SKM-1 (cell line): ENCODE results near the gene ALLC.

ENCODE experiments used
- DNase-seq: peaks from one replicate; lab custom pipeline; 2025; ENCODE audit not compliant: unreplicated experiment; lab: John Stamatoyannopoulos, UW

The ALLC gene

GRCh38 chr2:3675687-3676086, 17.7 kb downstream of the ALLC start:
- no peak for DNase-seq

- no peak for DNase-seq
Observed at GRCh38 chr2:3677436-3677835, 19.4 kb downstream of the ALLC start.

- DNase-seq = no peak
Observed at GRCh38 chr2:3678212-3678611, 20.2 kb downstream of the ALLC start.

- no peak for DNase-seq
Observed at GRCh38 chr2:3679180-3679579, 21.2 kb downstream of the ALLC start.

- DNase-seq = no peak
Observed at GRCh38 chr2:3679616-3680393, 21.8 kb downstream of the ALLC start.

- no peak for DNase-seq
Observed at GRCh38 chr2:3680548-3681345, 22.7 kb downstream of the ALLC start.

GRCh38 chr2:3681625-3682024, 23.6 kb downstream of the ALLC start:
- DNase-seq = no peak

GRCh38 chr2:3682811-3683210, 24.8 kb downstream of the ALLC start:
- DNase-seq = no peak

- DNase-seq = no peak
Observed at GRCh38 chr2:3683748-3684454, 25.9 kb downstream of the ALLC start.

GRCh38 chr2:3689998-3690748, 32.2 kb downstream of the ALLC start:
- DNase-seq = no peak

- DNase-seq = no peak
Observed at GRCh38 chr2:3692375-3692774, 34.4 kb downstream of the ALLC start.

GRCh38 chr2:3696545-3696944, 38.5 kb downstream of the ALLC start:
- DNase-seq = no peak

GRCh38 chr2:3701071-3701470, 43.1 kb downstream of the ALLC start:
- no peak for DNase-seq

GRCh38 chr2:3703236-3703756, 45.3 kb downstream of the ALLC start, which contains the start of gene DCDC2C:
TSS of gene DCDC2C (plus strand) at chr2:3703575. CDS start at chr2:3703752, 177 bp downstream.
- DNase-seq = no peak

GRCh38 chr2:3703757-3704355, 45.9 kb downstream of the ALLC start:
- DNase-seq = no peak

- DNase-seq = no peak
Observed at GRCh38 chr2:3704692-3705091, 46.7 kb downstream of the ALLC start.

GRCh38 chr2:3705782-3706181, 47.8 kb downstream of the ALLC start:
- DNase-seq = no peak

- no peak for DNase-seq
Observed at GRCh38 chr2:3706892-3707291, 48.9 kb downstream of the ALLC start.

GRCh38 chr2:3708576-3708975, 50.6 kb downstream of the ALLC start:
- DNase-seq = no peak

GRCh38 chr2:3709225-3709624, 51.2 kb downstream of the ALLC start:
- no peak for DNase-seq
